Stimulated activated CD8-positive, alpha-beta memory T cell treated with anti-CD3 and anti-CD28 coated beads, Interleukin-7, amount 100 ng/mL, for 24 hours (primary cell): ENCODE measurements around the gene FGF14.
"Not testable (repeated sequence)": the region's sequence is repeated elsewhere in the genome, so short reads cannot be mapped to it uniquely, and the experiment has no call there.

Experiments
- DNase-seq: peaks from one replicate; pipeline ENCODE4 v3.0.0-alpha.2; 2020; ENCODE audit warnings: low read depth

The FGF14 gene

DNA sequence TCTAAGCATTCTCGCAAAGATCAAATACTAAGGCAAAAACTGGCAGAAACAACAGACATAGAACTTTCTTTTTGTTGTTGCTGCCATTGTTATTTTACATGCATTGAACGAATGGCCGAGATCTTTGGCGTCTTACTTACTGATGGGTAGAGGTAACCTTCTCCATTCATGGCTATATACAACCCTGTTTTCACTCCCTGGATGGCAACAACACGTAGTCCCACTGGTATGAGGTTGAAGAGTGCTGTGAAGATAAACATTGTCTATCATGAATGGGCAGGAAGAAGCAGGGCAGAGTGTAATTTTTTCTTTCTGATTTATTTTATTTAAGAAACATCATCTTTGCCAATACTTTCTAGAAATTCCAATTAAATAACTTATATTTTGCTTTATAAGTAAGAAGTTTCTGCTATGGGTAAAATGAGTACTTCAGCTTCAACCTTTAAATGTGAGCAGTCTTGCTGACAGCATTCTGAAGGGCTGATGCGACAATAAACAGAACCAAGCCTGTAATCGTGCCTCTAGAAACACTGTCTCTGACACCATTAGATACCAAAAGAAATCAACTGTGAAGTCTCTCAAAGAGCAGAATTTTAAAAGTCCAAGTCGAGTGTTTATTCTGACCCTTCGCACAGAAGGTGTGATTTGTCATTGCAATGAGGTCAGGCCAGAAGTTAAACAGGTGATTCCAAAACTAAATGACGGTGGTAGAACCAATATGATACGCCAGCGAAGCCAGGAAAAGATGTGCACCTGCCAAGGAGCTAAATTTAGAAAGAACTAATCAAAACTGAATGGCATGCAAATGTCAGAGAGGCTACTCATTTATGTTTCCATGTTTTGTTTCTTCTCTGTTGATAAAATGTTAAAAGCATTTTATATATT, 533.0 kb downstream of the FGF14 start:
- no peak for DNase-seq

DNA sequence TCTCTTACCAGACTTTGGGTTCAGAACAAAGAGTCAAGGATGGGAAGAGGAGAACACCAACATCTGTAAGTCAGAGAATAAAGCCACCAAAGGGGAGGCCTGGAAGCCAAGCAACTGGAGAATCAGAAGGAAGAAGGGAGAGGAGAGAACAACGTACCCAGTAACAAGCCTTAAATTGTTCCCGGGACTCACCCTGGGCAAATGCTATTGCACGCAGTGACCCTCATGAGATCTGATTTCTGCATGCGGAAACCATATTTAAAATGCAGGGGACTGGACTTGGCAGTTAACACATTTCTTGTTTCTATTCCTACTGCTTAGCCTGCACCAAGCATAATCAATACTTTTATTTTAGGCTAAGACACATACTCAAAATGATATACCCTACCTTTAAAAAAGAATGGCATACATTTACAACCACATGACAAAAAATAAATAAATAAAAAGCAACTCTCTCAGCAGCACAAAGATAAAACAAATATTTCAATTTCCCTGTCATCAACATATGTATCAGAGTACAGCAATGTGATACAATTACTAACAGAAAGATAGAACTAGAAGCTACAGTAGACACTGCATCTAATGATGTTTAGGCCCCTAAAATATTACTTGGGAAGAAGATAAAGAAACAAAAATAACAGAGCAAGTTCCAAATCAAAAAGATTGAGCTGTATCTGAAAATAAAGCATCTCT, 534.8 kb downstream of the FGF14 start:
- DNase-seq: no peak

DNA sequence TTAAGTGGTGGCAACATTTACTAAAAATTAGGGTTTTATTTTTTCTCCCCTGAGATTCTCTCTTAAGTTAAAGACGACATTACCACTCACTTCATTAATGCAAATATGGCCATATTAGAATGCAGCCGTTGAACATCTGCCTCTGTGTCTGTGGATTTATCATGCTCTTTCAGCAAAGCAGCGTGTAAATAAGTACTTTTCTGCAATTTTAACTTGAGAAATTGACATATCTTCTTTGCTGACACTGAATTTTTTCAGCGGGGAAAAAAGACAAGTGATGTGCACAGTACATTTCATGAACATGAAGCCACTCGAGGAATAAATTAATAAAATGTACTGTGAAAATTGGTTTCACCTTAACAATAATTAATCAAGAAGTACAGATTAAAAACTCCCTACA, 543.0 kb downstream of the FGF14 start:
- no peak for DNase-seq

DNA sequence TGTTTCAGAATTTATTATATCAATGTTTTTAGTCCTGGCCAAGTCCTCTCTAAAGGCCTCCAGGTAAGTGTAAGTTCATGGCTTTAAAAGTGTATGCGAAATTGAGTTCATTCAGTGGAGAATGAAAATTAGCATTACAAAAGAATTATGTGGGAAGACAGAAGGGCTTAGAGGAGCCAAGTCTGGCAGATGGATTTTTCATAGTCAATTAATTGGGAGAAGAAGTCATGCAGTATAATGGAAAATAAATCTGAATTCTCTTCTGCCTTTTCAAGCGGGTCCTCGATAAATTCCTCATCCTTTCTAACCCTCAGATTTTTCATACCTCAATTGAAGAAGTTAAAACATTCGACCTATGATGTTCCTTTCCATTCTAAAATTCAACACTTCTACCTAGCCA, 555.1 kb downstream of the FGF14 start:
- no peak for DNase-seq

DNA sequence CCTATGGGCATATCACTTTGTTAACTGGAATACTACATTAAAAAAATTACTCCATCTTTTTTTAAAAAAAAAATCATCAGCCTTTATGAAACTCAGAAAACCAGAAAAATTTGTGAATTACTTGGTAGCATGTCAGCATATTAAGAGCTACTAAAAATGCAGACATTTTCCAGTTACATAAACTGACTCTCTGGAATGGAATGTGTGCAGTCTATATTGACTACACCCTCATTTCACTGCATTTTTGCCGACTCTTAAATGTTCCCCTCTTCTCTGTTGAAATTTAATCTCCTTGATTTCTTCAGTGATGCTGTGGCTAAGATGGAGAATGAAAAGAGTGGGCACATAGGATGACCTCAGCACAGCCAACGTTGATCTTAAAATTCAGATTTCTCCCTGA, 555.6 kb downstream of the FGF14 start:
- no peak for DNase-seq

DNA sequence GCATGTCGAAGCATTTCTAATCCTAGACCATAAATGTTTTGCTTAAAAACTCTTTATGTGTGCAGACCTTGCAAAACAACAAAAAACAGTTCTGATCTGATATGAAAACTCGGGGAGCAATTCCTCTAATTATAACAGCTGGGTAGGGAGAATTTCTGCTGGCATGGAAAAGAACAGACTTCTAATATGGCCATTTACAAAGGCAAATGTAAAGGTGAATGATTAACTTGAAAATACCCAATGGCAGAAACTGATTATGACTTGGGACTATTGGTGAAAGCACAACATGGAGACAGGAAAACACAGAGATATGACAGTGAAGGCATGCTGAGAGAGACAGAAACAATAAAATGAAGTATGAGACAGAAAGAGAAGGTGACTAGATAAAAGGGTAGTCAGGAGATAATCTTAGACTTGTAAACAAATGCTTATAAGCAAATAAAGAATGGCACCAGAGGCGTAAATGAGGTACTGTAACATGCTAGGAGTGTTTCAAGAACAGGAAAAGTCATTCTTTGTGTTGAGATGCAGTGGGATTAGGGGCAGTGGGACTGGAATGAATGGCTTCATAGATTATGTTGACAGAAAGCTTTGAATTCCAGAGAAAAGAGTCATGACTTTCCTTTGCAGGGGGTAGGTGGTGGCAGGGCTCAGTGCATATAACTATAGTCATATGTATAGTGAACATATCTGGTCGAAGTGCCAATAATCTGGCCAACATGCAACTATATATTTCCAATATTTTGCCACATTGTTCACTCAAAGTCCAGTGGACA, 556.4 kb downstream of the FGF14 start:
- DNase-seq: no peak

DNA sequence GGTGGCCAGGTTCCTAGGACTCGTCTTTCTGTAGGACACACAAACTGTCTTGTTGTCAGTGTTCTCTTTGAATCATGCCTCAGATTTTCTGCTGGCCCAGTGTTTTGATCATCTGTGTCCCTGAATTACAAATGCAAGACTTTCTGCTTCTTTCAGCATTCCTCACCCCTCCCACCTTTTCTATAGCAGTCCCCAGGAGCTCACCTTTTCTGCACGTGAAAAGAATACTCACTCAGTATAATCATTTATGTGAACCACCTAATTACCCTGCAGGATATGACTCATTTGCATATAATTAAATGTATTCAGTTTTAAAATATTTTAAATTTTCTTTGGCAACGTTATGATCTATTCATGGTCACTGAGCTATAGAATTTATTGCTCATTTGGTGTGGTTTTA, 560.1 kb downstream of the FGF14 start:
- DNase-seq: no peak

DNA sequence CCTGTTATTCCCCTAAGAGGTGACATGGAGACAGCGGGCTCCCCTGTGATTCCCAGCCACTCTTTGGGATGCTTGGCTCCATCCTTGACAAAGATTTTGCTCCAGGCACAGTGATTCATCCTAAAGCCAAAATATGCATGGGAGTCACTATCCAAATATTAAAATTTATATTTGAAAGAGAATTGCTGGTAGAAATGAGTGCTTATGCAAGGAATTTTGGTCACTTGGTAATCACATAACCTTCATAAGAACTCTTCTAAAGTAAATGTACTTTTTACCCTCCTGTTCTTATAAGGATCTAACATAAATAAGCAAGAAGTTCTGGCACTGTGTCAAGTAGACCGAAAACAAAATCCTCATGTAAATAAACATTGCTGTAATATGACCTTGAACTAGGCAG, 563.5 kb downstream of the FGF14 start:
- DNase-seq: no peak

DNA sequence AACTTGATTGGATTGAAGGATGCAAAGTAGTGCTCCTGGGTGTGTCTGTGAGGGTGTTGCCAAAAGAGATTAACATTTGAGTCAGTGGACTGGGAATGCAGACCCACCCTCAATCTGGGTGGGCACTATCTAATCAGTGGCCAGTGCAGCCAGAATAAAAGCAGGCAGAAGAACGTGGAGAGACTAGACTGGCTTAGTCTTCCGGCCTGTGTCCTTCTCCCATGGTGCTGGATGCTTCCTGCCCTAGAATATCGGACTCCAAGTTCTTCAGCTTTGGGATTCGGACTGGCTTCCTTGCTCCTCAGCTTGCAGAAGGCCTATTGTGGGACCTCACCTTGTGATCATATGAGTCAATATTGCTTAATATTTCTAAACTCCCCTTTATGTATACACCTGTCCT, 564.1 kb downstream of the FGF14 start:
- not testable (repeated sequence) for DNase-seq

DNA sequence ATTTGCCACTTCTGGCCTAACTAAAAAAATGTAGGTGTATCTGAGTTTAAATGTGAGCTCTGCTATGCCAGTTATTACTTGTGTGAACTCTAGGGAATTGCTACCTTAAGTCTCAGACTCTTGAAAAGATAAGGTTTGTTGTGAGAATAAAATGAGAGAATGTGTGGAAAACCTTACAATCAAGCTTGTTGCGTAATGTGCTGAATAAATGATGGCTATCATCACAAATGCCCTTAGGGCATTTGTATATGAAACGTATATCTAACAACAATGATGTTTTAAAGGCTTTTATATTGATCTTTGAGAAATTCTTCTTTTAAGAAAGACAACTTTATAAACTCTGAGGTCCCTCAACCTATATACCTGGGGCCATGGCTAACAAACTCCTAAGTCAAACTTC, 564.6 kb downstream of the FGF14 start:
- DNase-seq: no peak

DNA sequence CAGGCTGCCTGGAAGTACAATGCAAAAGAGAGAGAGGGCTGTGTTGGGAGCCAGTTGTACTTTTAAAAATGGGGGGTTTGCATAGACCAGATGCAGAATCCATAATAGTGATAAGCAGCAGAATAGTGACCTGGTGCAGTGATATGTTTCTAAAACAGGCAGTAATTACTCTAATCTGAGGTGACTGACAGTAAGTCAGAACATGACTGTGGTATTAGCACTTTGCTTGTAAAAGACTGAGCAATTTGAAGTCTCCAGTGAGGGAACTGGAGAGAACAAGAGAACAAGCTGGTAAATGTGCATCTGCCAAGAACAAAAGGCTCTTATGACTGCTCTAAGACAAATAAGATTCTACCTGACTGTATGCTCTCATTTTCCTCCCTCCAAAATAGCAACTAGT, 565.9 kb downstream of the FGF14 start:
- DNase-seq: no peak

DNA sequence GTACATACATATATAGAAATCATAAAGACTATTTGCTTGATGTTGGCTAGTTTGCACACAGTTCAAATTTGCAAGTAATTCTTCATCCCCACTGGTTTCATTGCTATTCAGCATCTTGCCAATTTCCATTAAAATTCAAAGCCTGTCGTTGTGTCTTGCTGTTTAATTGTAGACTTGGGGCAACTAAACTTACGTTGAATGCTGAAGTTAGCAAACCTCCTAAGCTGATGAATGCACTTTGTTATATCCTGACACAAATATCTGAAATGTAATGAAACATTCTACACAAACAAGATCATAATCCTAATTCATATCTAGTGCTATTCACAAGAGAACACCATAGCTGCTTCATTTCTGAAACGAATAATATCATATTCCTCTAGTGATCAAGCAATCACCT, 568.2 kb downstream of the FGF14 start:
- DNase-seq: no peak

DNA sequence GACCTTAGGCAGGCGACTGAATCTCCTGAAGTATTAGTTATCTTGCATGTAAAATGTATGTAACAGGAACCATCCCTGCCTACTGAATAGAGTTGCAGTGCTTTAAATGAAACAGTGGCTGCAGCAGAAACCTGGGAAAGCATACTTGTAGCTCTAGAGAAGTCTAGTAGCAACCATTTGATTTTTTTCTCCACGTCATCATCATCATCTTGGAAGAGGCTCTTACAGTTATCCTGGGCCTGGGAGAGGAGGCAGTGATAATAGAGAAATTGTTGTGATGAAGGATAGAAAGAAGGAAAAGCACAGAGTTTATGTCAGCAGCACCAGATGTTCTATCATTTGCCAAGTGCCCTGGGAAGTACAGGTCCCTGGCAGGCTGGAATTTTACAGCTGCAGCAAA, 571.8 kb downstream of the FGF14 start:
- DNase-seq: no peak

DNA sequence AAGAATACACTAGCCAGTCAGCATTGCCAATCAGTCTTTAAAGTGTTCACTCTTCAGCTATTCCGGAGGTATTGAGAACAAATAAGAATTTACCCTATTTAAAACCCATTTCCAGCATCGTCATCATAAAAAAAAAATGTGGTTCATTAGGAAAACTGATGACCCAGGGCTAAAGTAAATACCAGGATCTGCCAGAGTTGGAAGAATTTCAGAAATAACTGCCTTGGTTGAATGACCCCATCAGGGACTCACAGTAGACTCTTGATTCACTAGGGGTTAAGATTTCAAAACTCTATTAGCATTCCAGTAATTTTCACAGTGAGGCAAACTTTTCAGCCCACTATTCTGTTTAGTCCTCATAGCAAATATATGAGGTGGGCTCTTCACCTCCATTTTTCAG, 572.4 kb downstream of the FGF14 start:
- DNase-seq: no peak

DNA sequence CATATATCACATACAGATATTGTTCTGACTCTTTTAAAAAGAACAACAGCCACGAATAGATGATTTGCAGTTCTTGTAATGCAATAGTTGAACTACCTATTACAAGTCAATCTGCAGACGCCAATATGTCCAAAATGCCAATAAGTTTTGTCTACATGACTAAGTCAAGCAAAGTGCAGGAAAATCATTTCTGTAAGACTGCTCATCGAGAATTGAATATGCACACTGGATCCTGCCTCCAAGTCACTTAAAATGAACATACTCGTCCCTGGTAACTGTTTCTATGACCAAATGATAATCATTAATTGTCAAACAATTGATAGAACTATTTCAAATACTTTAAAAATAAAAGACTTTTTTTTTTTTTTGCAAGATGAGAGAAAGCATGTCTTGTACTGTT, 573.7 kb downstream of the FGF14 start:
- DNase-seq: no peak

DNA sequence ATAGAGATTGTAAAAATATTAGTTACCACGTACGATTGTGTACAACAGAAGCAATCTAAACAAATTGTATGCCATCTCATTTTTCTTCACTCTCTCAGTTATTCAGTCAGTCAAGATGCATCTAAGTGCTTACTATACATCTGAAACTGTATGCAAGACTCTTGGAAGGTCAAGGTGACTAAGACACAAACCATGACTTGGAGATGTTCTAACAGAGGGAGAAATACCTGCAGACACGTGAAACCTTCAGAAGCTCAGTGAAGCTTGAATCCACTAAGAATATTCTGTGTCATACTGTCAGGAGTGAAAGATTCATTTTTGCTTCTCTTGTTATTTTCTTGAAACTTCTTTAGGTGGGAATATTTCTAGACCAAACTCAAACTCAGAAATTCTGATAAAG, 584.0 kb downstream of the FGF14 start:
- no peak for DNase-seq

DNA sequence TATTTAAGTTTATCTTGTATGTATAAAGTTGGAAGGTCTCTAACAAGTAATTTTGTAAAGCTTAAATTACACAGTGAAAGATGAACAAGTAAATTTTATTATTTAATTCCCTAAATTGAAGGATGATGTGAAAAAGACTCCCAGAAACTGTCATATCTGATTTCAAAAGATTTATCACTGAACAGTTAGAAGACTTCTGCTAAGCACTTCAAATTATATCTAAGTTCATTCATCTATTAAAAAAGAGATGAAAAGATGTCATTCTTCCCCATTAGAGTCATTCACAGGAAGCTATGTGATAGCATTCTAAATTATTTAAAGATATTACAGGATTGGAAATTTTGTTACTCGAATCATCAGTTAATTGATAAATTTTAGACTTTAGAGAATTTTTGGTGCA, 590.0 kb downstream of the FGF14 start:
- DNase-seq: no peak

DNA sequence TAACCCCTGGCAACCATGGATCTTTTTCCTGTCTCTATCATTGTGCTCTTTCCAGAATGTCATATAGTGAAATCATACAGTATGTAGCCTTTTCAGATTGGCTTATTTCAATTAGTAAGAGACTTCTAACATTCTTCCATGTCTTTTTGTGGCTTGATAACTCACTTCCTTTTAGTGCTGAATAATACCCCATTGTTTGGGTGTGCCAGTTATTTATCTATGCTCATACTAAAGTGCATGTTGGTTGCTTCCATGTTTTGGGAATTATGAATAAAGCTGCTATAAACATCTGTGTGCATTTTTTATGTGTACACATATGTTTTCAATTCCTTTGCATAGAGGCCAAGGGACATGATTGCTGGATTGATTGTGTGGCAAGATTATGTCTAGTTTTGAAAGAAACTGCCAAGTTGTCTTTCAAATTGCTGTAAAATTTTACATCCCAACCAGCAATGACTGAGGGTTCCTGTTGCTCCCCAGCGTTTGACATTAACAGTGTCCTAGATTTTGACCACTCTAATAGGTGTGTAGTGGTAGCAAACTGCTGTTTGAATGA, 590.5 kb downstream of the FGF14 start:
- DNase-seq: no peak

DNA sequence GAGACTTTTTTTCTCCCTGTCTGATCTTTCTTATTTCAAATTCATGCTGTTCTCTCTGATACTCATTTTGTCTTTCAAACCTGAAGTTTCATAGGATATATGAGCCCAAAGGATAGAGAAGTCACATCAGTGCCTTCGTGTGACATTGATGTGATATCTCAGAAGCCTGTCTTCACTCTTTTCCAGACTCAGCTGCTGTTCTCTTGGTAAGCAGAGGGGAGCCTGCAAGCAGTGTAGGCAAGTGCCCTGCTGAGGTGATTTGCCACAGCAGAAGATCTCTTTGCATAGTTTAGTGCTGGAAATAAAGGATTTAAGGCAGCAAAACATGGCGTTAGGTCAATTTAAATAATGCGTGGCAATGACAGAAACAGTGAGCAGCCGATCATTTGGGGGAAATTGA, 602.7 kb downstream of the FGF14 start:
- DNase-seq: no peak

DNA sequence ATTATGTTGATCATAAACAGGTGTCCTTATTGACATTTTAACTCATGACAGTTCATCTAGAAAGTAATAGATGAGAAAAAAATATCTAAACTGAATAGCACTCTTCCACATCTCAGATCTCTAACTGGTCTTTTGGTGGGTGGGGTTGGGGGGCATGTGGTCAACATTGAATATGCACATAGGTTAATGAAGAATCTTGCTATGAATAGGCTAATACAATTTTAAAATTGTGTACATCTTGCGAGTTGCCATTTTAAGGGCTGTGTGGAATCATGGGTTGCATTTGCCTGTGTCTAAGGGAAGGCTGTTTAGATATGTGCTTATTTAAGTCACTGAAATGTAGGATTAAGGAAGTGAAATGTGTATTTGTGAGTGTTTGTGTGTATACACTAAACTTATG, 603.4 kb downstream of the FGF14 start:
- DNase-seq: no peak

DNA sequence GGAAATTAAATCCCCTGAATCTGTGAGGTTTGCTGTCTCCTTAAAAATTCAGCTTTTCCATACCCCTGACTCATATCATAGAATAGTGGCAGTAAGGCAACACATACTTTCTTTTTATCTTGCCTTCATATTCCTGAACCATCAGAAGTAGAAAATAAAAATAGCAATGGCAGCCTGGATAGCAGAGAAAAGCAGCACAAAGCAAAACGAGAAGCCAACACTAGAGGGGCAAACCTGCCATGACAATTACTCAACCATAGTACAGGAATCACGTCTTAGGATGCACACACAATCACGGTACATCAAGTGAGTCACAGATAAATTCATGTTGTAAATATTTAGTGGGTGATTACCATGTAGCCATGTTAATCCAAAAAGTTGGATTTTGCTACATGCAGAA, 606.4 kb downstream of the FGF14 start:
- DNase-seq: no peak

DNA sequence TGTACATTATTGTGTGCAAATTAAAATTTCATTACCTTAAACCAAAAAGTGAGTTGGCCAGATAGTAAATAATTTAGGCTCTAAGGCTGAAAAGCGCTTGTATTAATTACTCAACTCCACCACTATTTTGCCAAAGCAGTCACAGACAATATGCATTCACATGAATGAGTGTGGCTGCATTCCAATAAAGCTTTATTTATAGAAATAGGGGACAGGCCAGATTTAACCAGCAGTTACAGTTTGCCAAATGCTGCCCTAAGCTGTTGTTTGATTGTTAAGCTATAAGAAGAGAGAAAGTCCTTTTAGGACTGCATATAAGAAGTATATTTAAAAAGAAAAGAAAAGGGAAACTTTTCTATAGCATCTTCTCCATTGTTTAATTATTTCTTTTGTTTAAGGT, 606.8 kb downstream of the FGF14 start:
- no peak for DNase-seq

DNA sequence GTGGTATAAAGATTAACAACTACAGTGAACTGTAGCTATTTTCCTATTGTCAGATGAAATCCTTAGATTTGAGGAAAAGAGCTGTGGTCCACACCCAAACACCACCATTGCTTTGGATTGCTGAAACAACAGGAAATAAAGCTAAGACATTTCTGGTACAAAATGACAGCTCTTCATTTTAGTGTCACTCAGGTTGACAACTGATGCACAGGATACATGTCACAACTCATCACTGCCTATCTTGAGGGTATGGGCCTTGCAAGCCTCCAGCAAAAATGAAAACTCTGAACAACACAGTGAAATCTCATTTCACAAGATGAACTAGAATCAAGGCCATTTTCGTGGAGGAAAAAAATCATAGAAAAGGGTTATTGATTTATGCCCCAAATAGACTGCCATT, 609.7 kb downstream of the FGF14 start:
- DNase-seq: no peak
